ENCODE results near the gene STIM2. TPM values are rescaled to one million over a fixed set of nuclear protein-coding genes. Genes with fewer than 3 reads are reported as not detected.
A peak's percentile ranks its signal among the peaks of the same experiment; 100 is the strongest.

The STIM2 gene
- total and polyA plus RNA-seq, 2 donors = 14.9 to 34.9 TPM

- 88% methylated on average over 2 of the region's 2 CpGs for WGBS
- Histone ChIP-seq H3K4me3 (ENCODE audit: low read depth, low read length) (no peak overlapping the region), H3K4me1 (ENCODE audit: insufficient read depth) (no peaks in the 10 kb centered on the region), H3K36me3 (ENCODE audit: insufficient read depth) (no peaks in the 10 kb centered on the region), H3K27ac (ENCODE audit: low read depth) (no peak overlapping the region)
- no peak for DNase-seq (ENCODE audit: extremely low spot score)
Measured at GRCh38 chr4:26978387-26979053, 117.9 kb downstream of the STIM2 start.

DNA sequence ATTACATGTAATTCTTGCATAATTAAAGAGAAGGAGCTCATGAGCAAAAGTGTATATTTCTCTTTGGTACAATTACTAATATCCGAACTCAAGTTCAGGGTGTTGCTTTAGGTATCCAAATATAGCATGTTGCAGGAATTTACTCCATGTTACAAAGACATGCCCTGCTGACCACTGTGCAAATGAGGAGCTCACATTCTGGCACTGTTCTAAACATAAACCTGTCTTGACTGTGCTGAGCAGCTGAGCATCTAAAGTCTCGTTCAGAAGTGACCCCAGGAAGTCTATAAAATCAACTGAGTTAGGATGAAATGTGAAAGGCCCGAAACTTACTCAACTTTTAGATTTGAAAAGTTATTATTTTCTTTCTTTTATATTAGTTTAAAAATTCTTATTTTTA, 124.3 kb downstream of the STIM2 start:
- no peak for DNase-seq (ENCODE audit: extremely low spot score)
- no peak overlapping the region for H3K4me3 ChIP-seq (ENCODE audit: low read depth, low read length)
- peaks cover 3% of the 10 kb centered on the region for H3K36me3 ChIP-seq (ENCODE audit: insufficient read depth)
- 70% methylated on average over 3 of the region's 3 CpGs for WGBS
- H3K4me1 ChIP-seq (ENCODE audit: insufficient read depth) = no peaks in the 10 kb centered on the region
- no peak overlapping the region for H3K27ac ChIP-seq (ENCODE audit: low read depth)

DNA sequence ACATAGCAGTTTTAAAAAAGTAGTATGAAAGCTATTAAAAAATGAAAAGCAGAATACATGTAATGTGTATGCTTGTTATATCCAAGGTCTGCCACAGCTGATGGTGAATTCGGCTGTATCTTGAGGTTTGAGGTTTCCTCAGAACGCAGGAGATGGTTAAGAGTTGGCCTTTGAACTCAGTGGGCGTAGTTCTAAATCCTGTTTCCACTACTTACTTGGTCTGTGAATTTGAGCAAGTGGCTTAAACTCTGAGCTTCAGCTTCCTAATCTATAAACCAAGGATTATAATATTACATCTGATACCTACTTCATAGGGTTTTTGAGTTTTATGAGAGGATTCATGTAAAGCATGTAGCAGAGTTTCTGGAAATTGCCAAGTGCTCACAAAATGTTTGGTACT, 125.2 kb downstream of the STIM2 start:
- Histone ChIP-seq H3K27ac (ENCODE audit: low read depth) (no peak overlapping the region), H3K4me1 (ENCODE audit: insufficient read depth) (no peaks in the 10 kb centered on the region), H3K4me3 (ENCODE audit: low read depth, low read length) (no peak overlapping the region), H3K36me3 (ENCODE audit: insufficient read depth) (peaks cover 3% of the 10 kb centered on the region)
- WGBS = 46% methylated on average over 3 of the region's 3 CpGs
- no peak for DNase-seq (ENCODE audit: extremely low spot score)

DNA sequence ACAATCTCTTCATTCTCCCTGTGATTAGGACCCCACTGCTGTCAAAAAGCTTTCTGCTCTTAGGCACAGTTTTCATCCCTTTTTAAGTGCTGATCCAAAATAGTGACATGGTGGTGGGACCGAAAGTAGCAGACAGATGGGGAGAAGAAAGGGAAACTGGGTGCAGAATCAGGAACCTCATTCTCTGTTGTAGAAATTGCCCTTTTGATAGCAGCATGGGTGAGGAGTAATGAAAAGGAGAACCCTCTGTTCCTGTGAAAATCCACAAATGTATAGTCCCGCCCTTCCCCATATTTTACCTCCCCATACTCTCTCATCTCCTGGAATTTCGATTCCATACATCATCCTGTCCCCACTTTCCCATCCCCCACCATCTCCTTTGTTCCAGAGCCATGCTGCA, 126.5 kb downstream of the STIM2 start:
- no peak for DNase-seq (ENCODE audit: extremely low spot score)
- no peak overlapping the region for H3K27ac ChIP-seq (ENCODE audit: low read depth)
- 94% methylated on average over 3 of the region's 3 CpGs for WGBS

GRCh38 chr4:26991057-26991456, 130.4 kb downstream of the STIM2 start:
- 98% methylated on average over 3 of the region's 3 CpGs for WGBS
- no peaks in the 10 kb centered on the region for H3K4me1 ChIP-seq (ENCODE audit: insufficient read depth)
- no peak for DNase-seq (ENCODE audit: extremely low spot score)
- peaks cover 3% of the 10 kb centered on the region for H3K36me3 ChIP-seq (ENCODE audit: insufficient read depth)
- no peak overlapping the region for H3K27ac ChIP-seq (ENCODE audit: low read depth)
- no peak overlapping the region for H3K4me3 ChIP-seq (ENCODE audit: low read depth, low read length)

More for the DNA sequence above, 126.5 kb downstream of the STIM2 start:
- Histone ChIP-seq H3K4me1 (ENCODE audit: insufficient read depth) (no peaks in the 10 kb centered on the region), H3K36me3 (ENCODE audit: insufficient read depth) (peaks cover 3% of the 10 kb centered on the region), H3K4me3 (ENCODE audit: low read depth, low read length) (no peak overlapping the region)

- no peak overlapping the region for H3K4me3 ChIP-seq (ENCODE audit: low read depth, low read length)
- H3K27ac ChIP-seq (ENCODE audit: low read depth) = peak overlapping the region; percentile 38
- H3K36me3 ChIP-seq (ENCODE audit: insufficient read depth) = peaks cover 3% of the 10 kb centered on the region
- 33% methylated on average over 3 of the region's 3 CpGs for WGBS
- no peaks in the 10 kb centered on the region for H3K4me1 ChIP-seq (ENCODE audit: insufficient read depth)
- no peak for DNase-seq (ENCODE audit: extremely low spot score)
Measured at GRCh38 chr4:26992657-26993361, 132.2 kb downstream of the STIM2 start.

DNA sequence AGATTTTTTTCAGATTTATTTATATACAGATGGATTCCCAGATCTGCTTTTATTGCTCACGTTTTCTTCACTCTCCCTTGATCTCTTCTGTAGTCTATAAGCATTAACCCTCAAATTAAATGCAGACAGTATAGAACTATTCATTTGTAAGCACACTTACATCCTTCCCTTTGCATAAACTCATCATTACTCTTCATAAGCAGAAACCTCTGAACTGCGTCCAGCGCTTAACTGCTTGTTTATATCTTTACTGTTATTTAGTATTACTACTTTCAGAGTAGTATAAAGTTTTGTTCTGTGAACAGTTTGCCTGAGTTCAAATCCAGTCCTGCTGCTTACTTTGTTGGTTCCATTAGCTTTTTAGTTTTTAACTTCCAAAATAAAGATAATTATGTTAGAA, 132.9 kb downstream of the STIM2 start:
- no peak overlapping the region for H3K27ac ChIP-seq (ENCODE audit: low read depth)
- DNase-seq (ENCODE audit: extremely low spot score) = no peak
- 28% methylated on average over 3 of the region's 3 CpGs for WGBS
- H3K4me1 ChIP-seq (ENCODE audit: insufficient read depth) = no peaks in the 10 kb centered on the region
- H3K4me3 ChIP-seq (ENCODE audit: low read depth, low read length) = no peak overlapping the region
- H3K36me3 ChIP-seq (ENCODE audit: insufficient read depth) = no peaks in the 10 kb centered on the region

- H3K4me3 ChIP-seq (ENCODE audit: low read depth, low read length) = no peak overlapping the region
- H3K4me1 ChIP-seq (ENCODE audit: insufficient read depth) = no peaks in the 10 kb centered on the region
- no peaks in the 10 kb centered on the region for H3K36me3 ChIP-seq (ENCODE audit: insufficient read depth)
- no peak for DNase-seq (ENCODE audit: extremely low spot score)
- WGBS = 38% methylated on average over 3 of the region's 3 CpGs
- H3K27ac ChIP-seq (ENCODE audit: low read depth) = no peak overlapping the region
Measured at GRCh38 chr4:26993967-26994366, 133.3 kb downstream of the STIM2 start.

DNA sequence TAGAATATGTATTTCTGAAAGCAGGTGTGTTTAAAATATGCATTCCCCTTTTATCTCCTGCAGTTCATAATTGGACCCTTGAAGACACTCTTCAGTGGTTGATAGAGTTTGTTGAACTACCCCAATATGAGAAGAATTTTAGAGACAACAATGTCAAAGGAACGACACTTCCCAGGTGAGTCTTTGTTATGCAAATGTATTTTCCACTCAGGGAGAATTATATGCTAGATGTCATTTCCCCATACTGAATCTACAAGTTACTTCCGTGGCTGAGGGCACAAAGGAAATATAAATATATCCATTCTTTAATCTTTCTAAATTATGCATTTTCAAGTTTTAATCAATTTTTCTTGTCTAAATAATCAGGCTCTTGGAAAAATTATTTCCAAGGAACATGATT, 134.7 kb downstream of the STIM2 start:
- Histone ChIP-seq H3K4me3 (ENCODE audit: low read depth, low read length) (no peak overlapping the region), H3K4me1 (ENCODE audit: insufficient read depth) (no peaks in the 10 kb centered on the region), H3K27ac (ENCODE audit: low read depth) (no peak overlapping the region), H3K36me3 (ENCODE audit: insufficient read depth) (no peaks in the 10 kb centered on the region)
- DNase-seq (ENCODE audit: extremely low spot score) = no peak
- WGBS = 95% methylated on average over 2 of the region's 2 CpGs

GRCh38 chr4:26996745-26997144, 136.1 kb downstream of the STIM2 start:
- no peaks in the 10 kb centered on the region for H3K4me1 ChIP-seq (ENCODE audit: insufficient read depth)
- H3K27ac ChIP-seq (ENCODE audit: low read depth) = no peak overlapping the region
- no peak for DNase-seq (ENCODE audit: extremely low spot score)
- no peaks in the 10 kb centered on the region for H3K36me3 ChIP-seq (ENCODE audit: insufficient read depth)
- H3K4me3 ChIP-seq (ENCODE audit: low read depth, low read length) = no peak overlapping the region

DNA sequence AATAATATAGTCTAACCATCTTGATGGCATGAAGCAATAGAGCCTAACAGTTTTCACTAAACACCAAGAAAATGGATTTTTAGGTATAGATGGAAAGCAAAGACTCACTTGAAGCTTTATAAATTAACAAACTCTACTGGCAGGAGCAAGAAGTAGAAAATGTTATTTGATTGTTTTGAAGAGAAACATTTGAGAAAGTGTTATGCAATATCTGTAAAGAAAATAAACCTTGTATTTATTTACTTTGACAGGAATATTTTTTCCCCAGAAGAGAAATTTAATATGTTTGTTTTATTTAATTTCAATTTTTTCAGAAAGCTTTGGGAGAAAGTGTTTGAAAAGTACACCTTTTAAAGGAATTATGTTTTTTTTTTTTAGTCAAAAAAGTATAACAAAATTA, 139.0 kb downstream of the STIM2 start:
- Histone ChIP-seq H3K36me3 (ENCODE audit: insufficient read depth) (no peaks in the 10 kb centered on the region), H3K27ac (ENCODE audit: low read depth) (no peak overlapping the region), H3K4me3 (ENCODE audit: low read depth, low read length) (no peak overlapping the region), H3K4me1 (ENCODE audit: insufficient read depth) (no peaks in the 10 kb centered on the region)
- no peak for DNase-seq (ENCODE audit: extremely low spot score)

GRCh38 chr4:27000122-27000521, 139.5 kb downstream of the STIM2 start:
- H3K4me3 ChIP-seq (ENCODE audit: low read depth, low read length) = no peak overlapping the region
- 77% methylated on average over 2 of the region's 2 CpGs for WGBS
- no peak for DNase-seq (ENCODE audit: extremely low spot score)
- no peaks in the 10 kb centered on the region for H3K36me3 ChIP-seq (ENCODE audit: insufficient read depth)
- no peak overlapping the region for H3K27ac ChIP-seq (ENCODE audit: low read depth)
- H3K4me1 ChIP-seq (ENCODE audit: insufficient read depth) = no peaks in the 10 kb centered on the region

- WGBS = 94% methylated on average over 1 of the region's 1 CpG
- peak overlapping the region; percentile 30 for H3K27ac ChIP-seq (ENCODE audit: low read depth)
- H3K4me1 ChIP-seq (ENCODE audit: insufficient read depth) = no peaks in the 10 kb centered on the region
- DNase-seq (ENCODE audit: extremely low spot score) = no peak
- no peaks in the 10 kb centered on the region for H3K36me3 ChIP-seq (ENCODE audit: insufficient read depth)
- H3K4me3 ChIP-seq (ENCODE audit: low read depth, low read length) = no peak overlapping the region
Measured at GRCh38 chr4:27000820-27001219, 140.2 kb downstream of the STIM2 start.

GRCh38 chr4:27001398-27002164, 140.9 kb downstream of the STIM2 start:
- no peaks in the 10 kb centered on the region for H3K4me1 ChIP-seq (ENCODE audit: insufficient read depth)
- 97% methylated on average over 4 of the region's 4 CpGs for whole genome bisulfite sequencing

More at GRCh38 chr4:27001398-27002164, 140.9 kb downstream of the STIM2 start:
- Histone ChIP-seq H3K27ac (ENCODE audit: low read depth) (no peak overlapping the region), H3K36me3 (ENCODE audit: insufficient read depth) (no peaks in the 10 kb centered on the region), H3K4me3 (ENCODE audit: low read depth, low read length) (no peak overlapping the region)
- DNase-seq (ENCODE audit: extremely low spot score) = no peak
